MM.1S (cell line): ENCODE measurements around the gene GATAD2A.

Source experiments
- CTCF ChIP-seq: fragments of 300-600 bp; sonication (generic); IDR thresholded peaks from 2 replicates; pipeline ENCODE4 v1.5.1; 2016; ENCODE audit warnings: antibody characterized with exemption, low read length, mixed read lengths
- EZH2 ChIP-seq: fragments of 300-600 bp; sonication (generic); optimal IDR thresholded peaks from 2 replicates; pipeline ENCODE3; 2017; ENCODE audit warnings: low read depth, mild to moderate bottlenecking, antibody characterized with exemption, low read length, mixed read lengths

- TF ChIP-seq CTCF (no peak), EZH2 (no peak)
Observed at GRCh38 chr19:19416280-19416679, 10.8 kb downstream of the GATAD2A start.
